Prostate gland (tissue), 2 donors: ENCODE data around the gene RAB1B.

Source experiments
- CTCF ChIP-seq, 4 experiments: fragments of 200-600 bp in 2 of 4; fragments of 450-650 bp in 2 of 4; sonication (generic) in 2 of 4; IDR thresholded peaks; 1 replicate in 3 of 4; 2 replicates in 1 of 4; pipeline ENCODE4 v1.5.1; 2016 to 2019; ENCODE audit warnings: antibody characterized with exemption in 4 of 4, mild to moderate bottlenecking in 2 of 4, moderate library complexity in 2 of 4
- POLR2AphosphoS5 ChIP-seq: sonication (generic); formaldehyde crosslinking; IDR thresholded peaks from one replicate; pipeline ENCODE4 v1.6.1; 2017; ENCODE audit warnings: antibody characterized with exemption

DNA sequence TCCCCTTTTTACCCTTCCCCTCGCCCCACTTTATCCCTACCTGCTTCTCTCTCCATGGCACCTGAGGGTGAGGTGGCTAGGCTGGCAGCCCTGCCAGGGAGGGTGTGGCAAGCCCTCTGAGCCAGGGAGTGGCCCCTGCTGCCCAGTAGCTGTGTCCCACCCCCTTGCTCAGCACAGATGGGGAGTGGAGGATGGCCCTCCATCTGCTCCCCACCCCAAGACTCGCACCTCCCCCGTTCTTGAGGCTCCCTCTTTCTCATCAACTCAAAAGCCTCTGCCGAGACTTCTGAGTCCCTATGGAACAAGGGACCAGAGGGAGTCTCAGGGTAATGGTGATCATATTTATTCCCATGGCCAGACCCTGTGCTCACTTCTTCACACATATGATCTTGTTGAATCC, 24.9 kb downstream of the RAB1B start:
- TF ChIP-seq CTCF (IDR thresholded peaks at IDR 0.05) = no peak
- no peak for TF ChIP-seq POLR2AphosphoS5
